ENCODE data around the gene MCM8. TPM values are rescaled to one million over a fixed set of nuclear protein-coding genes. Genes with fewer than 3 reads are reported as not detected.

The MCM8 gene
- polyA plus RNA-seq, 3 donors: 0.07 to 0.51 (median 0.18) TPM

- WGBS (ENCODE audit: insufficient coverage): 100% methylated on average over 5 of the region's 9 CpGs
- H3K9ac ChIP-seq (ENCODE audit: insufficient read depth, low read length, poor library complexity, severe bottlenecking): no peak overlapping the region
- no peak overlapping the region for H3K4me3 ChIP-seq (replicated peaks in 1 of 3; ENCODE audit: low read depth in 2 of 3, low read length in 3 of 3)
- intact Hi-C loops (cut with micrococcal nuclease): no loop called here
- no peak for DNase-seq
- H3K27ac Mint-ChIP-seq: no peak overlapping the region
- H3K9me3 ChIP-seq (replicated peaks in 1 of 2; ENCODE audit: control insufficient read depth in 1 of 2, insufficient read depth in 1 of 2, low read length in 2 of 2): no peaks in the 10 kb centered on the region
- H3K27me3 Mint-ChIP-seq (ENCODE audit: low read depth in 3 of 3): peaks cover 0 to 1% (median 0%) of the 10 kb centered on the region in 3 donors
- H3K4me1 ChIP-seq (ENCODE audit: control insufficient read depth in 1 of 2, insufficient read depth in 2 of 2, low read length in 2 of 2): peaks cover 6 to 10% of the 10 kb centered on the region in 2 donors
- TF ChIP-seq, protein P1, sequence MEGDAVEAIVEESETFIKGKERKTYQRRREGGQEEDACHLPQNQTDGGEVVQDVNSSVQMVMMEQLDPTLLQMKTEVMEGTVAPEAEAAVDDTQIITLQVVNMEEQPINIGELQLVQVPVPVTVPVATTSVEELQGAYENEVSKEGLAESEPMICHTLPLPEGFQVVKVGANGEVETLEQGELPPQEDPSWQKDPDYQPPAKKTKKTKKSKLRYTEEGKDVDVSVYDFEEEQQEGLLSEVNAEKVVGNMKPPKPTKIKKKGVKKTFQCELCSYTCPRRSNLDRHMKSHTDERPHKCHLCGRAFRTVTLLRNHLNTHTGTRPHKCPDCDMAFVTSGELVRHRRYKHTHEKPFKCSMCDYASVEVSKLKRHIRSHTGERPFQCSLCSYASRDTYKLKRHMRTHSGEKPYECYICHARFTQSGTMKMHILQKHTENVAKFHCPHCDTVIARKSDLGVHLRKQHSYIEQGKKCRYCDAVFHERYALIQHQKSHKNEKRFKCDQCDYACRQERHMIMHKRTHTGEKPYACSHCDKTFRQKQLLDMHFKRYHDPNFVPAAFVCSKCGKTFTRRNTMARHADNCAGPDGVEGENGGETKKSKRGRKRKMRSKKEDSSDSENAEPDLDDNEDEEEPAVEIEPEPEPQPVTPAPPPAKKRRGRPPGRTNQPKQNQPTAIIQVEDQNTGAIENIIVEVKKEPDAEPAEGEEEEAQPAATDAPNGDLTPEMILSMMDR (IDR thresholded peaks at IDR 0.05): no peak
- peaks cover 40 to 64% of the 10 kb centered on the region in 2 donors for H3K36me3 Mint-ChIP-seq
- no peaks in the 10 kb centered on the region for H4K20me1 ChIP-seq (ENCODE audit: insufficient read depth, low read length)
- H3K79me2 ChIP-seq (ENCODE audit: insufficient read depth, low read length): no peaks in the 10 kb centered on the region
- no peak overlapping the region for H3K27ac ChIP-seq (ENCODE audit: low read depth in 1 of 2, low read length in 2 of 2)
- H3K9me3 Mint-ChIP-seq: no peaks in the 10 kb centered on the region
- no peak overlapping the region for H3K4me2 ChIP-seq (replicated peaks; ENCODE audit: extremely low read depth, low read length, poor library complexity, severe bottlenecking)
- no peak overlapping the region for H2AFZ ChIP-seq (ENCODE audit: insufficient read depth, low read depth, low read length, poor library complexity, severe bottlenecking)
- no peaks in the 10 kb centered on the region for H3K27me3 ChIP-seq (ENCODE audit: control insufficient read depth in 2 of 2, insufficient read depth in 2 of 2, low read length in 2 of 2)
- H3K4me1 Mint-ChIP-seq: peaks cover 6% of the 10 kb centered on the region
- H3K4me3 Mint-ChIP-seq: no peak overlapping the region
- H3K36me3 ChIP-seq (replicated peaks in 1 of 2; ENCODE audit: control insufficient read depth in 1 of 2, insufficient read depth in 2 of 2, low read length in 2 of 2): peaks cover 23 to 56% of the 10 kb centered on the region in 2 donors
These were observed 19.0 kb downstream of the MCM8 start for GRCh38 chr20:5969348-5969935.

GRCh38 chr20:5969940-5970339 lies 19.5 kb downstream of the MCM8 start:
- H3K4me1 Mint-ChIP-seq: peaks cover 6% of the 10 kb centered on the region
- H3K36me3 Mint-ChIP-seq: peaks cover 37 to 62% of the 10 kb centered on the region in 2 donors
- Histone ChIP-seq H4K20me1 (ENCODE audit: insufficient read depth, low read length) (no peaks in the 10 kb centered on the region), H3K9ac (ENCODE audit: insufficient read depth, low read length, poor library complexity, severe bottlenecking) (no peak overlapping the region), H3K27ac (ENCODE audit: low read depth in 1 of 2, low read length in 2 of 2) (no peak overlapping the region), H3K9me3 (replicated peaks in 1 of 2; ENCODE audit: control insufficient read depth in 1 of 2, insufficient read depth in 1 of 2, low read length in 2 of 2) (no peaks in the 10 kb centered on the region), H3K4me1 (ENCODE audit: control insufficient read depth in 1 of 2, insufficient read depth in 2 of 2, low read length in 2 of 2) (peaks cover 6 to 10% of the 10 kb centered on the region in 2 donors), H3K4me3 (replicated peaks in 1 of 3; ENCODE audit: low read depth in 2 of 3, low read length in 3 of 3) (no peak overlapping the region), H3K27me3 (ENCODE audit: control insufficient read depth in 2 of 2, insufficient read depth in 2 of 2, low read length in 2 of 2) (no peaks in the 10 kb centered on the region), H3K4me2 (replicated peaks; ENCODE audit: extremely low read depth, low read length, poor library complexity, severe bottlenecking) (no peak overlapping the region), H3K79me2 (ENCODE audit: insufficient read depth, low read length) (no peaks in the 10 kb centered on the region), H3K36me3 (replicated peaks in 1 of 2; ENCODE audit: control insufficient read depth in 1 of 2, insufficient read depth in 2 of 2, low read length in 2 of 2) (peaks cover 23 to 56% of the 10 kb centered on the region in 2 donors), H2AFZ (ENCODE audit: insufficient read depth, low read depth, low read length, poor library complexity, severe bottlenecking) (no peak overlapping the region)
- no peaks in the 10 kb centered on the region for H3K9me3 Mint-ChIP-seq
- DNase-seq: no peak
- no peak overlapping the region for H3K27ac Mint-ChIP-seq
- no peak overlapping the region for H3K4me3 Mint-ChIP-seq
- H3K27me3 Mint-ChIP-seq (ENCODE audit: low read depth in 3 of 3): no peaks in the 10 kb centered on the region
- TF ChIP-seq, protein P1 (IDR thresholded peaks at IDR 0.05): no peak
- intact Hi-C loops (cut with micrococcal nuclease): no loop called here
